Hypothalamus (tissue), 51 donors: Measurements from ENCODE around the gene LAMP1.
"Not testable (repeated sequence)": the region's sequence is repeated elsewhere in the genome, so short reads cannot be mapped to it uniquely, and the experiment has no call there.

ENCODE experiments used
- DNase-seq, 51 donors: peaks; one replicate each; lab custom pipeline; 2025; lab: John Stamatoyannopoulos, UW

Gene LAMP1

DNA sequence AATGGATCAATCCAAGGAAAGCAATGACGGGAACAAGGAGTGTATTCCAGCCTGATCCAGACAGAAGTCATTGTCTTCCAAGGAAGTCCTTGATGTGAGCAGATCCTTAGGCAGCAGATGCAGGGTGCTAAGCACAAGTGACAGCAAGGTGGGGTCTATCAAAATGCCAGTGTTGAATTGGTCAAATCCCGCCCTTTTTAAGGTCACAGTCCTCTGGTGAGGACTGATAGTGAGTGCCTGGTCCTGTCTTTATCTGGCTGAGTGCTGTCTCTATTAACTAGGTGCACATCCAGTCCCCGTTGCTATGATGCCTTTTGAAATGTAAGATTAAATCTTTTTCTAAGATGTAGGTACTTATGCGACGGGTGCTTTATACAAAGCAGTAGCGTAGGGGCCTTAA is 1.3 kb upstream of the LAMP1 start:
- DNase-seq: no peak

DNA sequence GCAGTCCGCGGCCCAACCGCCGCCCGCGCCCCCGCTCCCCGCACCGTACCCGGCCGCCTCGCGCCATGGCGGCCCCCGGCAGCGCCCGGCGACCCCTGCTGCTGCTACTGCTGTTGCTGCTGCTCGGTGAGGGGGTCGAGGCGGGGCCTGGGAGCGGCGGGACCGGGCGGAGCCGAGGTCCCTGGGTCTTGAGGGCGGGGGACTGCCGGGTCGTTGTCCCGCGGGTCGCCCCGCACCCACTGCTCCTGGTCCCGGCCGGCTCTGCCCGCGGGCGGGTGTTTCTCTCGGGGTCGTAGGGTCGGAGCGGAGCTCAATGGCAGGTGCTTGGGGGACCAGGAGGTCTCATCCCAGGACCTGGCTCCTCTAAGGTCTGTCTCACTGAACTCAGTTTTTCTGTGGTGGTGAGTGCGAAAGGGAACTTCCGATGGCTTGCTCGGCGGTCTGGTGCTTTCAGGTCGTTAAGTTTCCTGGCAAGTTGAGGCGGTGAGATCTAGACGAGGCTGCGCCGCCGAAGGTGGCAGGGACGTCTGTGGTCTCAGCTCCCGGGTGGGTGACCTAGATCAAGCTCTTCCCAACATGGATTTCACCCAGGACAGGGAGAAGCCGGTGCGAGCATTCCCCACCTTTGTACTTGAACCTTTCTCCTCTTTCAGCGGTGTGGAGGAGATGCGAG is 467 bp downstream of the LAMP1 start:
- peak in 8 of 51 donors; percentile 26 to 59 (median 43) for DNase-seq

DNA sequence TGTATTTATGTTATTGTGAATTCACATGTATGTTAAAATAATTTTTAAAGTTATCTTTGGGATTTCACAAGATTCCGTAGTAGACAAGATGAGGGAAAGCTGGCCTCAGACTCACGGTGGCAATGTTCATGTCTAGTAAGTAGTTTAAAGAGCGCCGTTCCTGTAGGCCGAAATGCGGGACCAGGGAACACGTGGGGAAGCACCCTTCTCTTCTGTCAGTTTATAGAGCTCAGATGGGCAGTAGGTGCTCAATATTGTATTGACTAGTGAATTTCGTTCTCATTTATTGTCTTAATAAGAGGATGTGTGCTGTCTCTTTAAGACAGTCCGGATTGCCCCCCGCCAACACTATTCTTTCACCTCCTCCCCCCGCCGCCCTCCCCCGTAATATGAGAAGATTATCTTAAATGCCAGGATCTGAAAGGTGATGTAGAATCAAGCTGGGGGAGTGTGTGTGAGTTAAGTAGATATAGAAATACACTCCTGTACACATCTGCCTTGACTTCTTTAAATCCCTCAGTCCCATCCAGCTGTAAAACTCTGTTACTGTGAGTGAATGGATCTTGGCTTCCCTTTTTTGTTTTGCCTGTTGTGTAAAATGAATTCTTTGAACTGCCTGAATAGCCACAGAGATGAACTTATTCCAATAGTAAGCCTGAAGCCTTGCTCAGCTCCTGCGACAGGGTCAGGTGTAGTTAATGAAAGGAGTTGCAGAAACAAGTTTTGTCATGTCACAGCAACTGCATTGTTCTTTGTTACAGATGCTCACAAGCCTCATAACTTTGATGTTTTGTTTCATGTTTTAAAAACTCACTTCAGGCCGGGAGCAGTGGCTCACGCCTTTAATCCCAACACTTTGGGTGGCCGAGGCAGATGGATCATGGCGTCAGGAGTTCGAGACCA is 1.3 kb downstream of the LAMP1 start:
- DNase-seq: no peak

DNA sequence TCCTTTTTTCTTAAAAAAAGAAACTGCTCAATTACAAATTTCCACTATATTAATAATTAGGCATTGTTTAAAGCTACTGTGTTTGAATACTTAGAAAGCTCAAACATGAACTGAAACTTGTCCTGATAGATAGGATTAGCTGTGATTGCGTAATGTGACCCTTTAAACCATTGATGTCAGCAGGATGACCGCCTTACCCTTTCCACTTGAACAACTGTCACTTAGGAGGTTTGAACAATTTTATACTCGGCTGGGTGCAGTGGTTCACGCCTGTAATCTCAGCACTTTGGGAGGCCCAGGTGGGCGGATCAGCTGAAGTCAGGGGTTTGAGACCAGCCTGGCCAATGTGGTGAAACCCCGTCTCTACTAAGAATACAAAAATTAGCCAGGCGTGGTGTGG is 2.9 kb downstream of the LAMP1 start:
- no peak for DNase-seq

DNA sequence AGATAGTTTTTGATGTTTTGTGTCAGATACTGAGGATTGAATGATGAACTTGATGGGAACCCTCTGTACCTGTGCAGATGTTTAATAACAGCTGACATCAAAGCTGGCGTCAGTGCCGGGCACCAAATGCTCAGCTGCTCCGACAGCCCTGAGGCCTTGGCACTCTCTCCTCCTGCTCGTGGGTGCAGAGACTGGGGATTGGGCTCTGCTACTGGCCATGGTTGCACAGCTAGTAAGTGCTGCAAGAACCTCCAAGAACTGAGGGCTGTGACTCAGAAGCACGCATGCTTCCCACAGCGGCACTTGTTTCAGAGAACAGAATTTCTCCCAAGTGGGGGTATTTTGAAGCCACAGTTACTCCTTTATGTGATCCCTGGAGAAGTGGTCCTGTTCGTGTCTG is 5.9 kb downstream of the LAMP1 start:
- DNase-seq: no peak

DNA sequence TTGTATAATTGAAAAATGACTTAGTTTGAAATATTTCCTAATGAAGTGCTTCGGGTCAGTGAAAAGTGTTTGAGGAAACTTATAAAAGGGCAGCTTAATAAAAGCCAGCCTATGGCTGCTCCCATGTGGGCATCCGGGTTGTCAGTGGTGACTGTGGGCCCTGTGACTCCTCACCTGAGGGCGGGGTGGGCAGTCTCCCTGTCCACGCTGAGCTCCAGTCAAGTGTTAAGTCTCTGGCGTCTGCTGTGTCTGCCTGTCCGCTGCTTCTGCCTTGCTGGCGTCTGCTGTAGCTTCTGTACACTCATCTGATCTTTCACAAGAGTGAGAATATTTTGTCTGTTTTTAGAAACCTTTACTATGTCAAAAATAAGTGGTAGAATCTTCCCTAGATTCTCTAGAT is 7.1 kb downstream of the LAMP1 start:
- DNase-seq: no peak

DNA sequence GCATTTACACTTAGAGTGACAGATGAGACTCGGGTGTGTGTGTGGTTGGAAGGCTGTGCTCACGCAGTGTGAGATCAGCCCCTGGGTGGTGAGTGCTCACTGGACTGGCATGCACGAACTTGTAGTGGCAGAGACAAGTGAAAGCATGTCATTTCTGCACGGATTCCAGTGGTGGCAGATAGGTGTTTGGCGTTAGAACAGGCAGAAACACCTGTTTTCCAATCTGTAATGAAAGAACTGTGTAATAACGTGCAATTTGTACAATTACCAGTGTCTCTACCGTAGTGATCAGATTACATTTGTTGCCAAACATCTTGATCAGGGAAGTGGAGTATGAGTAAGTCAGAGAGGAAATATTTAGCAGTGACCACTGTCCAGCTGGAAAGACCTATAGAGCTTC is 8.2 kb downstream of the LAMP1 start:
- no peak for DNase-seq

DNA sequence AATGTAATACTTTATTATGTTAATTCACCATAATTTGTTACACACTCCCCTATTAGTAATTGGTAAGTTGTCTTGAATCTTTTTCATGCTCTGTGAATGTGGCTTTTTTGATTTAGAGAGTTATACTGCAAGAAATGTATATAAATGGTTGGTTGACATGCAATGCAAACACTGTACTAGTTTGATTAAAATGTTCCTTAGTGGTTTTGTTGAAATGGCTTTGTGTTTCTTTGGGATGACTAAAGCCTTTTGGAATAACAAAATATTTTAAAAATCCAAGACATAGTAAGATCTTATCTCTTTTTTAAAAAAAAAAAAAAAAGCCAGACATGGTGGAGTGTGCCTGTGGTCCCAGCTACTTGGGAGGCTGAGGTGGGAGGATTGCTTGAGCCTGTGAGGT is 10.5 kb downstream of the LAMP1 start:
- no peak for DNase-seq

DNA sequence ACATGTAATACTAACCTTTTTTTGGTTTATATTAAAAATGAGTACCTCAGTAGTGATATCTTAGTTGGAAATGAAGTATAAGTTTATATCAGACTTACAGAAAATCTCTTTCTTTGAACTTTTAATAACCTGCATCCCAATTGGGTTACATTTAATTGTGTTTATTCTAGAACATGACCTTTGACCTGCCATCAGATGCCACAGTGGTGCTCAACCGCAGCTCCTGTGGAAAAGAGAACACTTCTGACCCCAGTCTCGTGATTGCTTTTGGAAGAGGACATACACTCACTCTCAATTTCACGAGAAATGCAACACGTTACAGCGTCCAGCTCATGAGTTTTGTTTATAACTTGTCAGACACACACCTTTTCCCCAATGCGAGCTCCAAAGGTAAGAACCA is 12.4 kb downstream of the LAMP1 start:
- no peak for DNase-seq

DNA sequence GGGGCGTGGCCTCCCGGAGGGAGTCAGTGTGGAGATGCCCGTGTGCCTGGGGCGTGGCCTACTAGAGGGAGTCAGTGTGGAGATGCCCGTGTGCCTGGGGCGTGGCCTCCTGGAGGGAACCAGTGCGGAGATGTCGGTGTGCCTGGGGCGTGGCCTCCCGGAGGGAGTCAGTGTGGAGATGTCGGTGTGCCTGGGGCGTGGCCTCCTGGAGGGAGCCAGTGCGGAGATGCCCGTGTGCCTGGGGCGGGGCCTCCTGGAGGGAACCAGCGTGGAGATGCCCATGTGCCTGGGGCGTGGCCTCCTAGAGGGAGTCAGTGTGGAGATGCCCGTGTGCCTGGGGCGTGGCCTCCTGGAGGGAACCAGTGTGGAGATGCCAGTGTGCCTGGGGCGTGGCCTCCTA is 17.1 kb downstream of the LAMP1 start:
- not testable (repeated sequence) for DNase-seq

DNA sequence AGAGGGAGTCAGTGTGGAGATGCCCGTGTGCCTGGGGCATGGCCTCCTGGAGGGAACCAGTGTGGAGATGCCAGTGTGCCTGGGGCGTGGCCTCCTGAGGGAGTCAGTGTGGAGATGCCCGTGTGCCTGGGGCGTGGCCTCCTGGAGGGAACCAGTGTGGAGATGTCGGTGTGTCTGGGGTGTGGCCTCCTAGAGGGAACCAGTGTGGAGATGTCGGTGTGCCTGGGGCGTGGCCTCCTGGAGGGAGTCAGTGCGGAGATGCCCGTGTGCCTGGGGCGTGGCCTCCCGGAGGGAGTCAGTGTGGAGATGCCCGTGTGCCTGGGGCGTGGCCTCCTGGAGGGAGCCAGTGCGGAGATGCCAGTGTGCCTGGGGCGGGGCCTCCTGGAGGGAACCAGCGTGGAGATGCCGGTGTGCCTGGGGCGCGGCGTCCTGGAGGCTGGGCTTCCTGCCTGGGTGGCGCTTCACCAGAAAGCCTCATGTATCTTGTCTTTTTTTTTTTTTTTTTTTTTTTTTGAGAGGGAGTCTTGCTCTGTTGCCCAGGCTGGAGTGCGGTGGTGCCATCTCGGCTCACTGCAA is 17.9 kb downstream of the LAMP1 start:
- DNase-seq: not testable (repeated sequence)

DNA sequence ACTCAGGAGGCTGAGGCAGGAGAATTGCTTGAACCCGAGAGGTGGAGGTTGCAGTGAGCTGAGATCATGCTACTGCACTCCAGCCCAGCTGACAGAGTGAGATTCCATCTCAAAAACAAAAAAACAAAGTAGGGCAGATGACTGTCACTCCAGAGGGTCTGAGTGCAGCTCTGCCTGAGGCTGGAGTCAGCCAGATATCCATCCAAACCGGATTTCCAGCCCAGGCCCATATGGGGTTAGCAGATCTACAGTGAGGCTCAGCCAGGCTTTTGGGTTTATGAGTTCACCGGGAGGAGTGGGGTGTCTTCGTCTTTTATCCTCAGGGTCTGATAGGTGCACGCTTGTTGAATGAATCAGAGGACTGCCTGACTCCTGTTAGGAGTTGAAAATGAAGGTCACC is 19.0 kb downstream of the LAMP1 start:
- no peak for DNase-seq

DNA sequence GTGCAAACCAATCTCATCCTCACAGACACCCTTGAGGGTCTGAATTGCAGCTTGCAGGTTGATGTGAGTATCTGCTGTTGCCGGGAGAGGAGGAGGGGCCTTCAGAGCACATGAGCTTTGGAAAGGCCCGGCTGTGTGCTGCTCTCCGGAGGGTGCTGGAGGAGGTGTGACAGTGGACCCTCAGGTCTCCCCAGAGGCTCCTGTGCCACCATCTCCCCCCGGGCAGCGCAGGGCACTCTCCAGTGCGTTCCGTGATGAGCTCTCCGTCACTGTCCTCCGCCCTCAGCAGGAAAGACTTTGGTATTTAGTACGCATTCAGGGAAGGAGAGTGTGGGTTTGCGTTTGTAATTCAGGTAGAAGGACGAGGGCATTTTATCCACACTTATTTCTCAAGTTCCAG is 20.0 kb downstream of the LAMP1 start:
- no peak for DNase-seq

DNA sequence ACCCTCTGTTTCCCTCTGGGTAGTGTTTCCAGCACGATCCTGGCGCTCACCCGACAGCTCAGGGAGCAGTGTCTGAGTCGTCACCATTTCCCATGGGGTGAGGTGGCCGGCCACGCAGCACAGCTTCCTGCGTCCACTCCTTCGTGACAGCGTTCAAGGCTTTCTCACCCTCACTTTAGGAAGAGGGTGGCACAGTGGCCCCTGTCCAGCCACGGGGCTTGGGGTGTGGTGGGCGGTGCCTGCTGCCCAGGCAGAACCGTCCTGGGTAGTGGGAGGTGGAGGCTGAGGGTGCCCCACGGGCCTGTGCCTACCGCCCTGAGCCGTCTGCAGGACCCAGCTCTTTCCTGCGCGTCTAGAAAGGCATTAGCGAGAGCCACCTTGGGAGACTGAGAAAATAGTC is 21.9 kb downstream of the LAMP1 start:
- DNase-seq: no peak

DNA sequence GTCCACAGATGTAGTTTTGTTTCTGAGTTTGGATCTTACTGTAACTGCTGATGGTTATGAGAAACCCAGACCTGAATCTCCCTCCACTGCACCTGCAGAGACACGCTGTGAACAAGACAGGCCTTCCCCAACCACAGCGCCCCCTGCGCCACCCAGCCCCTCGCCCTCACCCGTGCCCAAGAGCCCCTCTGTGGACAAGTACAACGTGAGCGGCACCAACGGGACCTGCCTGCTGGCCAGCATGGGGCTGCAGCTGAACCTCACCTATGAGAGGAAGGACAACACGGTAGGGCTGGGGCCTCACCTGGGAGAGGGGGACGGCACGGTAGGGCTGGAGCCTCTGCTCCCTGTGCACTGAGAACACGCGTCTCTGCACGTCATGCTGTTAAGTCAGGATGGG is 22.3 kb downstream of the LAMP1 start:
- DNase-seq: no peak

DNA sequence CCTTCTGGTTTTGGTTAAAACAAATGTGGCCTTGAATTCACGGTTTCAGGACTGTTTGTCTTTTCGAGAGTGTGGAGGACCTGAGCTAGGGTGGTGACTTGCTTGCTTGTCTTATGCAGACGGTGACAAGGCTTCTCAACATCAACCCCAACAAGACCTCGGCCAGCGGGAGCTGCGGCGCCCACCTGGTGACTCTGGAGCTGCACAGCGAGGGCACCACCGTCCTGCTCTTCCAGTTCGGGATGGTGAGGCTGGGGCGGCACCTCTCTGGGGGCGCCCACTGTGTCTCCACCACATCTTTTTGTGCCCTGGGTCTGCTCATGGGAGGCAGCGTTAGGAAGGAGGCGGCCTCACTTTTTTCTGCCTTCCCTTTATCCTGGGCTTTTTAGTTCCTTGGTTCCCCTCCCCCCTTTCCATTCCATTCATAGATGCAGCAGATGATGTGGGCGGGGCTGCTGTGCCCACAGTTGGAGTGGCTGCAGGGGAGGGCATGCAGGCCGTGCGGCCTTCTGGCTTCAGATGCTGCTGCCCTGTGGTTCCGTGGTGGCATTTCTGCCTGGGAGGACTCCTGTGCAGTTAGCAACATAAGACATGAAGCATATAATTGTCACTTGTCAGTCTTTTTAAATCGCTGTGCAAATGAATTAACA is 23.3 kb downstream of the LAMP1 start:
- no peak for DNase-seq

DNA sequence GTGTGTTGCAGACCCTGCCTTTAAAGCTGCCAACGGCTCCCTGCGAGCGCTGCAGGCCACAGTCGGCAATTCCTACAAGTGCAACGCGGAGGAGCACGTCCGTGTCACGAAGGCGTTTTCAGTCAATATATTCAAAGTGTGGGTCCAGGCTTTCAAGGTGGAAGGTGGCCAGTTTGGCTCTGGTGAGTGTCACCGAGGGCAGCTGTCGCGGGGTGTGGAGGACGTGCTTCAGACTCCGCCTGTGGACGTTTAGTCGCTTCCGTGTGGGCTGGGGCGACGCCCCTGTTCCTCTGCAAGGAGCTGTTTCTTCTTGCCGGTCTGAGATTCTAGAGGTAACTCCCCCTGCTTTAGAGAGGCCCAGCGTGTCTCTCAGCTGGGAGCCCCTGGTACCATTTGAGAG is 24.5 kb downstream of the LAMP1 start:
- no peak for DNase-seq

DNA sequence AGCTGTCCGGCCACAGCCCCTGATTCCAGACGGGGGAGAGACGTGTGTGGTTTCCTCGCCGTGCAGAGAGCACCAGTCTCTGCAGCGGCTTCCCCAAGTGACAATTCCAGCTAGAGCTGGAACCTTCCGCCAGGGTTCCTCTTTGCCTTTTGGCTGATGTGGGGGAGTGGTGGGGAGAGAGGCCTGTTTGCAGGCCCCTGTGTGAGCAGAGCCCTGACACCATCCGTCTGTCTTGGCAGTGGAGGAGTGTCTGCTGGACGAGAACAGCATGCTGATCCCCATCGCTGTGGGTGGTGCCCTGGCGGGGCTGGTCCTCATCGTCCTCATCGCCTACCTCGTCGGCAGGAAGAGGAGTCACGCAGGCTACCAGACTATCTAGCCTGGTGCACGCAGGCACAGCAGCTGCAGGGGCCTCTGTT is 25.0 kb downstream of the LAMP1 start:
- DNase-seq: no peak

DNA sequence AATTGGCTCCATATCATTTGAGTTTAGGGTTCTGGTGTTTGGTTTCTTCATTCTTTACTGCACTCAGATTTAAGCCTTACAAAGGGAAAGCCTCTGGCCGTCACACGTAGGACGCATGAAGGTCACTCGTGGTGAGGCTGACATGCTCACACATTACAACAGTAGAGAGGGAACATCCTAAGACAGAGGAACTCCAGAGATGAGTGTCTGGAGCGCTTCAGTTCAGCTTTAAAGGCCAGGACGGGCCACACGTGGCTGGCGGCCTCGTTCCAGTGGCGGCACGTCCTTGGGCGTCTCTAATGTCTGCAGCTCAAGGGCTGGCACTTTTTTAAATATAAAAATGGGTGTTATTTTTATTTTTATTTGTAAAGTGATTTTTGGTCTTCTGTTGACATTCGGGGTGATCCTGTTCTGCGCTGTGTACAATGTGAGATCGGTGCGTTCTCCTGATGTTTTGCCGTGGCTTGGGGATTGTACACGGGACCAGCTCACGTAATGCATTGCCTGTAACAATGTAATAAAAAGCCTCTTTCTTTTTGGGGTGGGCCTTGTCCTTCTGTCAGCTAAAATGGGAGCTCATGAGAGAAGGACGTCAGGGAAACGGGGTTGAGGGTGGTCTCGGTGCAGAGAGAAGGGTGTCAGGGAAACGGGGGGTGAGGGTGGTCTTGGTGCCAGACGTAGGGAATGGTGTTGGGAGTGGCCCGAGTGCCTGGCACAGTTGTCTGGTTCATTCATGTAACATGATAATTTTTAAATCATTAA is 26.0 kb downstream of the LAMP1 start:
- DNase-seq: no peak

DNA sequence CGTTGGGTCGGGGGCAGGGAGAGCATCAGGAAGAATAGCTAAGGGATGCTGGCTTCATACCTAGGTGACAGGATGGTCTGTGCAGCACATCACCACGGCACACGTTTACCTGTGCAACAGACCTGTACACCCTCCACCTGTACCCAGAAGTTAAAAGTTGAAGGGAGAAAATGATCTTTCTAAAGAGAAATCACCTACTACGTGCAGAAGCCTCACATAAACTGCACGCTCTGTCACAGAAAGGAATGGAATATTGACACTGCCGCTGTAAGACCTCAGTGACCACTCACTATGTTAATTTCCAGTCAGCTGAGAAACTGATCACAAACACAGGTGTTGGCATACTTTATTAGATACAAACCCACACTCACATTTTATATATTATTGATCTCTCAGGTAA is 26.8 kb downstream of the LAMP1 start:
- no peak for DNase-seq

DNA sequence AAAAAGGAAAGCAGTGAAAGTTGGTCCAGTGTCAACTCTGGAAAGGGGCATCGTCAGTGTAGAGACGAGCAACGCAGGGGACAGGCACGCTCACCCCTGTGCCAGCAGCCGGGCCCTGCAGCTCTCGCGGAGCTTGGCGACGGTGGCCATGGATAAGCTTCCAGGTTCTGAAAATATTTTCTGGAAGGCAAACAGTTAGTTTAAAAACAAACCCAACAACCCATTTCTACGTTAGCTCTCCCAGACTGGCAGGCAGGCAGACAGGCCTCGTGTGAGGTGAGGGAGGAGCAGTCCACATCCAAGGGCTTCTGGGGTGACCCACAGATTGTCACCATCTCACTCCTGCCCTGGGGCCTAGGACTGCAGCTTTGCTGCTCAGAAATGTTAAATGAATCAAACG is 27.4 kb downstream of the LAMP1 start:
- DNase-seq: peak in 16 of 51 donors; percentile 6 to 40 (median 18)
